ENCODE results near the gene ALDH16A1.

DNA sequence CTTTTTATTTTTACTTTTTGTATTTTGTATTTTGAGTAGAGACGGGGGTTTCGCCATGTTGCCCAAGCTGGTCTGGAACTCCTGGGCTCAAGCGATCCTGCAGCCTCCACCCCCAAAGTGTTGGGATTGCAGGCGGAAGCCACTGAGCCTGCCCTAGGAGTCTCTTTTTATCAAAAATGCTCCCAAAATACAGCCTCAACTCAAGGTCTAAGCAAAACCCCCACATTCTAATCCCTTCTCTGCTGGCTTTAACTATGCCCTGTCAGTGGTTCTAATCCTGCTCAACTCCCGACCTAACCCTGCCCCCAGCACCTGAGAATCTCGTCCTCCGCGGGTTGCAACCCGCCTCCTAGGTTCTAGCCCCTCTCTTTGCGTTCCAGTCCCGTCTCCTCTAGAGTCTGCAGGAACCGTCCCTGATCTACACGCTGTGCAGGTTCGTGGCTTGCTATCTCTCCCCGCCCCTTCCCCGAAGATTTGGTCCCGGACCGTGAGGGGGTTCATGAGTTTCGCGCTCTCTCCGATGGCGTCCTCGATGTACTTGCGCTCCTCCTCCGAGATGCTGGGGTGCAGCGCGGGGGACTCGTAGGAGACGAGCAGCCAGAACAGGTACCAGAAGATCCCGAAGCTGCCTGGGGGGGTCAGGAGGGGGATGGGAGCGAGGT, 19.7 kb upstream of the ALDH16A1 start:
- TF ChIP-seq, protein P1, sequence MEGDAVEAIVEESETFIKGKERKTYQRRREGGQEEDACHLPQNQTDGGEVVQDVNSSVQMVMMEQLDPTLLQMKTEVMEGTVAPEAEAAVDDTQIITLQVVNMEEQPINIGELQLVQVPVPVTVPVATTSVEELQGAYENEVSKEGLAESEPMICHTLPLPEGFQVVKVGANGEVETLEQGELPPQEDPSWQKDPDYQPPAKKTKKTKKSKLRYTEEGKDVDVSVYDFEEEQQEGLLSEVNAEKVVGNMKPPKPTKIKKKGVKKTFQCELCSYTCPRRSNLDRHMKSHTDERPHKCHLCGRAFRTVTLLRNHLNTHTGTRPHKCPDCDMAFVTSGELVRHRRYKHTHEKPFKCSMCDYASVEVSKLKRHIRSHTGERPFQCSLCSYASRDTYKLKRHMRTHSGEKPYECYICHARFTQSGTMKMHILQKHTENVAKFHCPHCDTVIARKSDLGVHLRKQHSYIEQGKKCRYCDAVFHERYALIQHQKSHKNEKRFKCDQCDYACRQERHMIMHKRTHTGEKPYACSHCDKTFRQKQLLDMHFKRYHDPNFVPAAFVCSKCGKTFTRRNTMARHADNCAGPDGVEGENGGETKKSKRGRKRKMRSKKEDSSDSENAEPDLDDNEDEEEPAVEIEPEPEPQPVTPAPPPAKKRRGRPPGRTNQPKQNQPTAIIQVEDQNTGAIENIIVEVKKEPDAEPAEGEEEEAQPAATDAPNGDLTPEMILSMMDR (IDR thresholded peaks at IDR 0.05), result no peak
- TF ChIP-seq EZH2 (IDR thresholded peaks at IDR 0.05), result no peak
- no peak for TF ChIP-seq EZH2phosphoT487 (IDR thresholded peaks at IDR 0.05)

Data from neural progenitor cell (in vitro differentiated cells).